Fibroblast of pulmonary artery (primary cell): ENCODE results near the gene FBXL16.
"Not testable (repeated sequence)": the region's sequence is repeated elsewhere in the genome, so short reads cannot be mapped to it uniquely, and the experiment has no call there.

ENCODE experiments used
- DNase-seq: peaks from one replicate; pipeline ENCODE4 v3.0.0-alpha.2; 2010; ENCODE audit warnings: low read depth
- H3K4me3 ChIP-seq: replicated peaks from 2 replicates; pipeline ENCODE4 v1.5.1; 2011; ENCODE audit warnings: low read depth, mild to moderate bottlenecking, control low read depth, low read length, moderate library complexity
- TF ChIP-seq, protein P1 (sequence below): IDR thresholded peaks from 2 replicates; pipeline ENCODE4 v1.5.1; 2011; ENCODE audit warnings: mild to moderate bottlenecking, control low read depth, low read length, inconsistent platforms; ENCODE audit errors: missing control alignments

Gene FBXL16

DNA sequence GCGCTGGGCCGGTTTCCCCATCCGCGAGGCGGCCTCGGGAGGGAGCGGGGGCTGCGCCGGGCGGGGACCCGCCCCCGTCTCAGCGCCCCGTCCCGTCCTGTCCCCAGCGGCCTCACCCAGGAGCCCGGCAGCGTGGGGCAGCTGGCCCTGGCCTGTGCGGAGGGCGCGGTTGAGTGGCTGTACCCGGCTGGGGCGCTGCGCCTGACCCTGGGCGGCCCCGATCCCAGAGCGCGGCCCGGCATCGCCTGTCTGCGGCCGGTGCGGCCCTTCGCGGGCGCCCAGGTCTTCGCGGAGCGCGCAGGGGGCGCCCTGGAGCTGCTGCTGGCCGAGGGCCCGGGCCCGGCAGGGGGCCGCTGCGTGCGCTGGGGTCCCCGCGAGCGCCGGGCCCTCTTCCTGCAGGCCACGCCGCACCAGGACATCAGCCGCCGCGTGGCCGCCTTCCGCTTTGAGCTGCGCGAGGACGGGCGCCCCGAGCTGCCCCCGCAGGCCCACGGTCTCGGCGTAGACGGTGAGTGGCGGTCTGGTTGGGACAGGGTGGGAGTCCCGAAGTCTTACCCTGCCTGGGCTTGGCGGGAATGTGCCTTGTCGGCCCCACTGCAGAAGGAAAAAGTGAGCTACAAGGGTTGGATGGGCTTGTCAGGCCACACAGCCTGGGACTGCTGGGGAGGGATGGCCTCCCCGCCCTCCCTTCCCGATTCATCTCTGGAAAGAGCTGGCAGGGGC lies 10.0 kb upstream of the FBXL16 start:
- peak overlapping the region; percentile 54 for H3K4me3 ChIP-seq
- TF ChIP-seq, protein P1, sequence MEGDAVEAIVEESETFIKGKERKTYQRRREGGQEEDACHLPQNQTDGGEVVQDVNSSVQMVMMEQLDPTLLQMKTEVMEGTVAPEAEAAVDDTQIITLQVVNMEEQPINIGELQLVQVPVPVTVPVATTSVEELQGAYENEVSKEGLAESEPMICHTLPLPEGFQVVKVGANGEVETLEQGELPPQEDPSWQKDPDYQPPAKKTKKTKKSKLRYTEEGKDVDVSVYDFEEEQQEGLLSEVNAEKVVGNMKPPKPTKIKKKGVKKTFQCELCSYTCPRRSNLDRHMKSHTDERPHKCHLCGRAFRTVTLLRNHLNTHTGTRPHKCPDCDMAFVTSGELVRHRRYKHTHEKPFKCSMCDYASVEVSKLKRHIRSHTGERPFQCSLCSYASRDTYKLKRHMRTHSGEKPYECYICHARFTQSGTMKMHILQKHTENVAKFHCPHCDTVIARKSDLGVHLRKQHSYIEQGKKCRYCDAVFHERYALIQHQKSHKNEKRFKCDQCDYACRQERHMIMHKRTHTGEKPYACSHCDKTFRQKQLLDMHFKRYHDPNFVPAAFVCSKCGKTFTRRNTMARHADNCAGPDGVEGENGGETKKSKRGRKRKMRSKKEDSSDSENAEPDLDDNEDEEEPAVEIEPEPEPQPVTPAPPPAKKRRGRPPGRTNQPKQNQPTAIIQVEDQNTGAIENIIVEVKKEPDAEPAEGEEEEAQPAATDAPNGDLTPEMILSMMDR = no peak
- no peak for DNase-seq

DNA sequence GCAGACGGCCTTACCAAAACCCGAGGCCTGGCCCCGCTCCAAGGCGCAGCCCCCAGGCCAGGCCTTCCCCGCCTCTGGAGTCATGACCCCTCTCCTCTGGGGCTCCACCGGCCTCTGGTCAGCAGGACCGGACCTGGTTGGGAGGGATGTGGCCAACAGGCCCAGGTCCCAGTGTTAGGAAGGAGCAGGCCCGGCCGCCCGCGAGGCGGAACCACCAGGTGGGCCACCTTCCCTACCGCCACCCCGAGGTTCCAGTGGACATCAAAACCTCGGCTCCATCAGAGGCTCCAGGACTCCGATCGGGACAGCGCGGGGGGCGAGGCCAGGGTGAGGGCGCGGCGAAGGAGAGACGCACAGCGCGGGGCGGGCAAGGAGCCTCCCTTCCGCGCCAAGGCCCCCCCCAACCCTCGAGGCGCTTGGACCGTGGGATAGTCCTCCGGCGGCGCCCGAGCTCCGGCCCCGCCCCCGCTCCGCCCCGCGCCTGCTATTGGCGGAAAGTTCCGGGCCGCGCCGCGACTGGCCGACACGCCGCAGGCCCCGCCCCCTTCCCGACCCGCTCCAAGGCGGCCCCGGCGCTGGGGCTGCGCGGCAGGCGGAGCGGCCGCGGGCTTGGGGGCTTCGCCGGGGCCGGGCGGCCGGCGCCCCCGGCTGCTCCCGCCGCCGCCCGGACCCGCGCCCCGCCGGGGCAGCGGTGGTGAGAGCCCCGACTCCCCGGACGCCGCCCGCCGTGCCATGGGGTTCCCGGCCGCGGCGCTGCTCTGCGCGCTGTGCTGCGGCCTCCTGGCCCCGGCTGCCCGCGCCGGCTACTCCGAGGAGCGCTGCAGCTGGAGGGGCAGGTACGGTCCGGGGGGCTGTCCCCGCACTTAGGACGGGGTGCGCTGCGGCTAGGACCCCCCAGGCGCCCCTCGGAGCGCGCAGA lies 9.2 kb upstream of the FBXL16 start, which contains the start of gene METRN:
Gene METRN, plus strand, starts transcription at position 561 of the 919 bp plus-strand sequence. Its CDS starts 172 bp downstream, at position 733.
- peak; percentile 85 for DNase-seq
- peak within 1 kb of the TSS; percentile 54 for H3K4me3 ChIP-seq
- TF ChIP-seq, protein P1 = no peak

DNA sequence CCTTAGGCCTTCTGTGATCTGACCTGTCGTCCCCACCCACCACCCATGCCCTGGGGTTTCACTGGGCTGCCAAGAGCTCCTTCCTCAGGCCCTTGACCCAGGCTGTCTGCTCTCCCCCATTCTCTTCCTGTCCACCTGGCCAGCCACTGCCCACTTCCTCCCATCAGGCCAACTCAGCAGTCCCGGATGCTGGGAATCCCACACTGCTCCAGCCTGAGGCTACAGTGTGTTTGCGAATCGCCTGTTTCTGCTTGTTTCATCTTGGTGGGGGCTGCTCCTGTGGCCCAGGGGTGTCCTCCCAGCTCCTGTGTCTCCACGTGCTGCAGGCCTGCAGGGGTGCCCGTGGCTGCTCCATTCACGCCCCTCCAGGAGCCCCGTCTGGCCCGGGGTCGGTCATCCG lies 8.5 kb upstream of the FBXL16 start:
- TF ChIP-seq, protein P1 = no peak
- DNase-seq = no peak
- H3K4me3 ChIP-seq = no peak overlapping the region

DNA sequence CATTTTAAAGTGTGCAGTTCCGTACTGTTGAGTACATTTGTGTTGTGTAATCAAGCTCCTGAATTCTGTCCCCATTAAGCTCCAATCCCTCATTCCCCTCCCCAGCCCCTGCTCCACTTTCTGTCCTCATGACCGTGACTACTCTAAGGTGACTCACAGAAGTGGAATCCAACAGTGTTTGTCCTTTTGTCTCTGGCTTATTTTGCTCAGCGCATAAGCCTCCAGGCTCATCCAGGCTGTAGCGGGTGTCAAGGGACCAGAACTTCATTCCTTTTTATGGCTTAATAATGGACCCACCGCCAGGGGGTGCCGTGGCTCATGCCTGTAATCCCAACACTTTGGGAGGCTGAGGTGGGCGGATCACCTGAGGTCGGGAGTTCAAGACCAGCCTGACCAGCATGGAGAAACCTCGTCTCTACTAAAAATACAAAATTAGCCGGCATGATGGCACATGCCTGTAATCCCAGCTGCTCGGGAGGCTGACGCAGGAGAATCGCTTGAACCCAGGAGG lies 7.2 kb upstream of the FBXL16 start:
- TF ChIP-seq, protein P1 = peak; percentile 45
- not testable (repeated sequence) for H3K4me3 ChIP-seq
- DNase-seq = peak; percentile 95

DNA sequence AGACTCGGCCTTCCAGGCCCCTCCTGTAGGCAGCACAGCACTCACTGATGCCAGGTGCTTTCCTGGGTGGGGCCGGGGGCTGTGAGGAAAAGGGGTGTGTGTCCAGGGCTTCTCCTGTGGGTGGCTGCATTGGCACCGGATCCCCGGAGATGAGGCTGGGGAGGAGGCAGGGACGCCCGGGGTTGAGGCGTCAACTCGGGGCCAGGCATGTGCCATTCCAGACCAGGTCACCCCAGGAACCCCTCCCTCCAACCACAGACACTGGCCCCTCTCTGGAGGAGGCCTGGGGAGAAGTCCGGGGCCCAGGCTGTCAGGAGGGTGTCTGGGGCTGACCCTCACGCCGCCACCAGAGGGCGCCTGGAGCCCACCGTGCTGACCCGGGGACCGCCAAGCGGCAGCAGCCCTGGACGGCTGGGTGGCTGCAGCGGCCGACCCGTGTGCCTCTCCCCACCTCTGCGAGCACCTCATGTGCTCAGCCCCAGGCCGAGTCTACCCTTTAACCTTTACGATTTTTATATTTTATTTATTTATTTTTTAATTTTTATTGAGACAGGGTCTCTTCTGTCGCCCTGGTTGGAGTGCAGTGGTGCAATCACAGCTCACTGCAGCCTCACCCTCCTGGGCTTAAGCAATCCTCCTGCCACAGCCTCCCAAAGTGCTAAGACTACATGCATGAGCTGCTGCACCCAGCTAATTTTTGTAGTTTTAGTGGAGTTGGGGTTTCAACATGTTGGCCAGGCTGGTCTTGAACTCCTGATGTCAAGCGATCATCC lies 6.1 kb upstream of the FBXL16 start:
- DNase-seq = peak; percentile 69
- TF ChIP-seq, protein P1 = peak; percentile 69
- H3K4me3 ChIP-seq = no peak overlapping the region

DNA sequence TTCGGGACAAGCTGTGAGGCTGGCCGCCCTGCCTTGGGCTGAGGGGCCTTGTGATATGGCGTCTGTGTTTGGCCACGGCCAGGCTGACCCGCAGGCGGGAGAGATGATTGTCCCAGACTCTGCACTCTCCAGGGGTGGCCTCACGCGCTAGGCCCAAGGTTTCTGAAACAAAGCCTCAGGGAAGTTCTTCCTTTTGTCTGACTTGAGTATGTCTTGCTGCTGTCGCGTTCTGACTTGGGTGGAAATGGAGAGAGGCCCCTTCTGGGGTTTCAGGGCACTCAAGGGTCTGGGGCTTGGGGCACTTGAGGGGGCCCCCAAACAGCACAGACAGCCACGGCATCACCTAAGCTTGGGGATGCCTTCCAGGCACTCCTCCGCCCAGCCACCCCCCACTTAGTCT lies 5.5 kb upstream of the FBXL16 start:
- TF ChIP-seq, protein P1 = no peak
- H3K4me3 ChIP-seq = no peak overlapping the region
- no peak for DNase-seq
